DND-41 (cell line): ENCODE measurements around the gene RBM43.

Experiments used
- ATAC-seq: fragments of 200-7000 bp; cut with Tn5 transposase; 3 replicates; pipeline ENCODE4 v1.9.1; 2021; ENCODE audit warnings: low read depth; ENCODE audit not compliant: insufficient read depth
- DNase-seq: peaks from one replicate; pipeline ENCODE4 v3.0.0-alpha.2; 2020
- H2AFZ ChIP-seq: 2 replicates; pipeline ENCODE4 v1.6.0; 2012; ENCODE audit warnings: low read depth, low read length
- H3K27ac ChIP-seq: 2 replicates; pipeline ENCODE4 v1.5.1; 2012; ENCODE audit warnings: low read length, inconsistent platforms
- H3K27me3 ChIP-seq: fragments of 200-600 bp; sonication (generic); 2 replicates; pipeline ENCODE4 v1.6.0; 2012; ENCODE audit warnings: low read length, mild to moderate bottlenecking, inconsistent platforms; ENCODE audit not compliant: insufficient read depth, poor library complexity
- H3K36me3 ChIP-seq: 2 replicates; pipeline ENCODE4 v1.5.1; 2012; ENCODE audit warnings: low read length, inconsistent platforms; ENCODE audit not compliant: insufficient read depth
- H3K4me1 ChIP-seq: 2 replicates; pipeline ENCODE4 v1.5.1; 2012; ENCODE audit warnings: mild to moderate bottlenecking, low read length; ENCODE audit not compliant: insufficient read depth
- H3K4me2 ChIP-seq: 2 replicates; pipeline ENCODE4 v1.6.0; 2012; ENCODE audit warnings: mild to moderate bottlenecking, moderate library complexity, low read length, inconsistent platforms; ENCODE audit not compliant: insufficient read depth
- H3K4me3 ChIP-seq, 2 experiments: fragments of 200-600 bp in 1 of 2; shearing (Covaris generic) in 1 of 2; 2 replicates each; pipeline ENCODE4 v1.5.1; 2012 to 2016; ENCODE audit warnings: inconsistent platforms in 2 of 2, low read length in 2 of 2, mild to moderate bottlenecking in 2 of 2, low read depth in 1 of 2, moderate library complexity in 1 of 2
- H3K79me2 ChIP-seq: 2 replicates; pipeline ENCODE4 v1.6.0; 2012; ENCODE audit warnings: low read length, inconsistent platforms; ENCODE audit not compliant: insufficient read depth
- H3K9ac ChIP-seq: 2 replicates; pipeline ENCODE4 v1.6.0; 2012; ENCODE audit warnings: low read depth, mild to moderate bottlenecking, inconsistent platforms, low read length, moderate library complexity
- H3K9me3 ChIP-seq: 2 replicates; pipeline ENCODE4 v1.5.1; 2012; ENCODE audit warnings: low read length, moderate library complexity, mild to moderate bottlenecking, inconsistent platforms; ENCODE audit not compliant: insufficient read depth, severe bottlenecking
- H4K20me1 ChIP-seq: 2 replicates; pipeline ENCODE4 v1.6.0; 2012; ENCODE audit warnings: low read length; ENCODE audit not compliant: insufficient read depth
- CTCF ChIP-seq: IDR thresholded peaks from 2 replicates; pipeline ENCODE4 v1.5.1; 2012; ENCODE audit warnings: borderline replicate concordance, low read length, moderate library complexity, mild to moderate bottlenecking; ENCODE audit not compliant: poor library complexity, severe bottlenecking; ENCODE audit errors: extremely low read depth
- EZH2 ChIP-seq: IDR thresholded peaks from 3 replicates; pipeline ENCODE4 v1.6.1; 2012; ENCODE audit warnings: borderline replicate concordance, low read depth, mild to moderate bottlenecking, moderate library complexity, low read length, inconsistent platforms; ENCODE audit not compliant: severe bottlenecking

RBM43 gene

GRCh38 chr2:151230627-151231140 is 31.0 kb downstream of the RBM43 start:
- H3K4me2 ChIP-seq: no peak overlapping the region
- no peak overlapping the region for H3K27ac ChIP-seq
- H3K9me3 ChIP-seq: no peaks in the 10 kb centered on the region
- no peaks in the 10 kb centered on the region for H3K4me1 ChIP-seq
- no peak overlapping the region for H3K4me3 ChIP-seq
- no peaks in the 10 kb centered on the region for H3K36me3 ChIP-seq
- no peak overlapping the region for H2AFZ ChIP-seq
- no peaks in the 10 kb centered on the region for H4K20me1 ChIP-seq
- no peak overlapping the region for H3K9ac ChIP-seq
- no peaks in the 10 kb centered on the region for H3K27me3 ChIP-seq
- ATAC-seq (no peak), DNase-seq (no peak)
- TF ChIP-seq EZH2: no peak
- no peak for TF ChIP-seq CTCF
- no peaks in the 10 kb centered on the region for H3K79me2 ChIP-seq

GRCh38 chr2:151228847-151229512 is 32.7 kb downstream of the RBM43 start:
- Histone ChIP-seq H3K4me1 (no peaks in the 10 kb centered on the region), H3K36me3 (no peaks in the 10 kb centered on the region), H4K20me1 (no peaks in the 10 kb centered on the region), H3K9ac (no peak overlapping the region), H3K27me3 (no peaks in the 10 kb centered on the region), H3K79me2 (no peaks in the 10 kb centered on the region), H3K4me2 (no peak overlapping the region), H3K4me3 (no peak overlapping the region), H2AFZ (no peak overlapping the region), H3K9me3 (no peaks in the 10 kb centered on the region), H3K27ac (no peak overlapping the region)
- no peak for DNase-seq
- ATAC-seq: no peak
- TF ChIP-seq CTCF (no peak), EZH2 (no peak)

GRCh38 chr2:151217343-151217742 is 44.3 kb downstream of the RBM43 start:
- no peak overlapping the region for H3K27ac ChIP-seq
- no peaks in the 10 kb centered on the region for H3K9me3 ChIP-seq
- TF ChIP-seq EZH2 (no peak), CTCF (no peak)
- no peaks in the 10 kb centered on the region for H4K20me1 ChIP-seq
- H3K4me1 ChIP-seq: no peaks in the 10 kb centered on the region
- no peaks in the 10 kb centered on the region for H3K27me3 ChIP-seq
- H2AFZ ChIP-seq: no peak overlapping the region
- no peaks in the 10 kb centered on the region for H3K79me2 ChIP-seq
- no peak overlapping the region for H3K9ac ChIP-seq
- no peaks in the 10 kb centered on the region for H3K36me3 ChIP-seq
- DNase-seq (no peak), ATAC-seq (no peak)
- no peak overlapping the region for H3K4me3 ChIP-seq
- no peak overlapping the region for H3K4me2 ChIP-seq

- Histone ChIP-seq H3K4me3 (no peak overlapping the region), H3K27ac (no peak overlapping the region), H3K9ac (no peak overlapping the region), H3K79me2 (no peaks in the 10 kb centered on the region), H3K36me3 (no peaks in the 10 kb centered on the region), H3K4me2 (no peak overlapping the region), H3K4me1 (no peaks in the 10 kb centered on the region; the same call in 1 of the 2 replicates), H3K9me3 (no peaks in the 10 kb centered on the region), H2AFZ (no peak overlapping the region), H3K27me3 (no peaks in the 10 kb centered on the region), H4K20me1 (no peaks in the 10 kb centered on the region)
- DNase-seq (no peak), ATAC-seq (no peak)
- TF ChIP-seq EZH2 (no peak), CTCF (no peak)
Measured at GRCh38 chr2:151207100-151207499, 54.6 kb downstream of the RBM43 start.
